AG04449 (cell line): ENCODE data around the gene RXFP2.

Experiments used
- CTCF ChIA-PET: fragments of 350-600 bp; formaldehyde crosslinking; extraction: SDS; loops from one replicate; lab custom pipeline; 2021; ENCODE audit warnings: antibody characterized with exemption; lab: Yijun Ruan, JAX
- POLR2A ChIA-PET: fragments of 400-600, 350-600 bp; formaldehyde crosslinking; extraction: SDS; loops from one replicate; lab custom pipeline; 2020; ENCODE audit warnings: antibody characterized with exemption, inconsistent platforms; lab: Yijun Ruan, JAX
- DNase-seq: peaks from one replicate; pipeline ENCODE4 v3.0.0-alpha.2; 2010; ENCODE audit warnings: low read depth, low spot score
- H3K4me3 ChIP-seq: 2 replicates; pipeline ENCODE4 v1.5.1; 2011; ENCODE audit warnings: low read depth, mild to moderate bottlenecking, control low read depth, low read length
- CTCF ChIP-seq: IDR thresholded peaks from one replicate; pipeline ENCODE4 v1.5.1; 2011; ENCODE audit warnings: mild to moderate bottlenecking, moderate library complexity, low read length, control low read depth, inconsistent platforms; ENCODE audit not compliant: insufficient read depth; ENCODE audit errors: missing control alignments

The RXFP2 gene

GRCh38 chr13:31767175-31767900 lies 28.0 kb downstream of the RXFP2 start:
- no peak overlapping the region for H3K4me3 ChIP-seq
- ChIA-PET POLR2A (interaction anchor here (0.9 to 1.2 kb wide), 3 partner anchors 11 to 289 kb away, joined by 3 to 6 read pairs (median 4); no protein-coding TSS in a partner anchor), CTCF (interaction anchor here (1.5 kb wide), 1 partner anchor 8 kb away, joined by 3 read pairs; no protein-coding TSS in a partner anchor)
- no peak for TF ChIP-seq CTCF
- DNase-seq, result peak; percentile 91

GRCh38 chr13:31768351-31768750 lies 29.0 kb downstream of the RXFP2 start:
- no peak overlapping the region for H3K4me3 ChIP-seq
- ChIA-PET POLR2A (no interaction called here), CTCF (interaction anchor here (1.5 to 1.6 kb wide), 3 partner anchors 9 to 230 kb away, joined by 3 to 5 read pairs (median 5); no protein-coding TSS in a partner anchor)
- no peak for DNase-seq
- no peak for TF ChIP-seq CTCF

- H3K4me3 ChIP-seq, result no peak overlapping the region
- no peak for TF ChIP-seq CTCF
- ChIA-PET CTCF (interaction anchor here (0.9 to 1.6 kb wide), 3 partner anchors 11 to 27 kb away, joined by 3 to 5 read pairs (median 3); no protein-coding TSS in a partner anchor), POLR2A (no interaction called here)
- no peak for DNase-seq
Measured at GRCh38 chr13:31769575-31769974, 30.2 kb downstream of the RXFP2 start.

GRCh38 chr13:31772231-31772630 lies 32.9 kb downstream of the RXFP2 start:
- ChIA-PET POLR2A (no interaction called here), CTCF (interaction anchor here (0.6 kb wide), 1 partner anchor 1516 kb away, joined by 4 read pairs; no protein-coding TSS in a partner anchor)
- TF ChIP-seq CTCF, result no peak
- DNase-seq, result no peak
- no peak overlapping the region for H3K4me3 ChIP-seq

- TF ChIP-seq CTCF, result no peak
- no peak for DNase-seq
- CTCF ChIA-PET, result no interaction called here
- POLR2A ChIA-PET, result no interaction called here
- no peak overlapping the region for H3K4me3 ChIP-seq
Measured at GRCh38 chr13:31773538-31773937, 34.2 kb downstream of the RXFP2 start.

- no peak for TF ChIP-seq CTCF
- ChIA-PET CTCF (no interaction called here), POLR2A (no interaction called here)
- no peak overlapping the region for H3K4me3 ChIP-seq
- DNase-seq, result no peak
Measured at GRCh38 chr13:31774186-31774750, 34.9 kb downstream of the RXFP2 start.
